GM21825 (cell line): Measurements from ENCODE around the gene THSD7A.

Source experiments
- ATAC-seq: cut with Tn5 transposase; IDR thresholded peaks from one replicate; pipeline ENCODE4 v1.9.1; 2021; ENCODE audit warnings: mild to moderate bottlenecking, moderate library complexity; ENCODE audit not compliant: unreplicated experiment

THSD7A gene

GRCh38 chr7:11709196-11709595, 122.8 kb downstream of the THSD7A start:
- no peak for ATAC-seq

- ATAC-seq = no peak
Observed at GRCh38 chr7:11707606-11708193, 124.3 kb downstream of the THSD7A start.

GRCh38 chr7:11706666-11707605, 125.1 kb downstream of the THSD7A start:
- ATAC-seq = no peak

DNA sequence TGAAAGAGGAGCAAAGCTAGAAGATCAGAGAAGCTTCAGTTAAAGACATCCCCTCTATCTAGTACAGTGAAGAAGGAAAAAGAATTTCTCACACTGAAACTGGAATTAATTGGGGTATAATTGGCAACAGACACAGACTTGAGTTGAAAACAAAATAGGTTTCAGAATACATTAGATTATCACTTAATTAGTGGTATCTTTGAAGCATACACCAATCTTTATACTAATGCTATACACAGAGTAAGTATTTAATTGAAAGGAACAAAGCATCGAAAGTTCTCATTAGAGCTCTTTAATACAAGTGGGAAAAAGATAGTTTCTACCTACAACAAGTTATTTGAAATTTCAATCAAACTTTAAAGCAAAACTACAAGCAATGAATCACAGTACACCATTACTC, 128.2 kb downstream of the THSD7A start:
- no peak for ATAC-seq

- ATAC-seq = no peak
Observed at GRCh38 chr7:11702938-11703337, 129.1 kb downstream of the THSD7A start.

DNA sequence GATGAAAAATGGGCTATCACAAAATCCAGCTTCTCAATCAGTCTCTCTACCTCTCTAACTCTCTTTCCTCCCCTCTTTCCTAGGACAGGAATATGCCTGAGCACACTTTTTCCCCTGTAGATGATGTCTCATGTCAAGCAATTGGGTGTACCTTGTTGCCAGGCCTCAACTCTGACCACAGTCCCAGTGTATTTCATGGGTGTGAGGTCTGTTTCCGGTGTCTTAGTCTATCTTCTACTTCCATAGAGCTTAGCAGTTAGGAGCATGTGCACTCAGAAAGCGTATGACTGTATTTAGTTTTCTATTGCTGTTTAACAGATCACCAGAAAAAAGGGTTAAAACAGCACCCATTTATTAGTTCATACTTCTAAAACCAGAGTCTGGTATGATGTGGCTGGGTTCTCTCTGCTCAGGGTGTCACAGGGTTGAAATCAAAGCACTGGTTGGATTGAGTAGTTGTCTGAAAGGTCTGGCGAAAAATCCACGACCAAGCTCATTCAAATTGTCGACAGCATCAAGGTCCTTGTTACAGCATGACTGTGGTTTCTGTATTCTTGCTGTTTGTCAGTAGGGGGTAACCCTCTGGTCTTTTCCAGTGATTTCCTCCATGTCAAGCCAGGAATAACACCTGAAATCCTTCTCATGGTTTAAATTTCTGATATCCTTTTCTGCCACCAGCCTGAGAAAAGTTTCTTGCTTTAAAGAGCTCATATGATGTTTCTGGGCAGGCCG, 130.0 kb downstream of the THSD7A start:
- no peak for ATAC-seq

GRCh38 chr7:11699666-11700065, 132.3 kb downstream of the THSD7A start:
- no peak for ATAC-seq

- no peak for ATAC-seq
Observed at GRCh38 chr7:11698384-11698871, 133.6 kb downstream of the THSD7A start.

DNA sequence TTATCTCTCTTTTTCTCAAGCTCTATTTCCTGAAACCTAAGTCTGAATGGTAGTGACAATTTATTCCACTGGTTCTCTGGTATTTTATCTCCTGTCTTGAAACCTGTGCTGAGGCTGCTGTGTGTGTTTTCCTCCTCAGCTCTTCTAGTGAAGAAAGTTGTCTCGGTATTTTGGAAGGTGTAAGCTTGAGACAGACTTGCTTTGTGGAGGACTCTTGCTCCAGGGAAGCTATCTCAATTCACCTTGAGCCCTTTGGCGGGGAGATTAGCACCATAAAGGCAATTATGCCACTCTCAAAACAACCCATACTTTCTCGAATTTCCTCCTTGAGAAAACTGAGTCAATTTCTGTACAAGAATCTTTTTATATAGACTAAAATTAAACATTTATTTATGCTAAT, 141.6 kb downstream of the THSD7A start:
- no peak for ATAC-seq

GRCh38 chr7:11689096-11689495, 142.9 kb downstream of the THSD7A start:
- no peak for ATAC-seq

GRCh38 chr7:11681461-11681860, 150.5 kb downstream of the THSD7A start:
- ATAC-seq = no peak

- no peak for ATAC-seq
Observed at GRCh38 chr7:11675163-11675562, 156.8 kb downstream of the THSD7A start.

DNA sequence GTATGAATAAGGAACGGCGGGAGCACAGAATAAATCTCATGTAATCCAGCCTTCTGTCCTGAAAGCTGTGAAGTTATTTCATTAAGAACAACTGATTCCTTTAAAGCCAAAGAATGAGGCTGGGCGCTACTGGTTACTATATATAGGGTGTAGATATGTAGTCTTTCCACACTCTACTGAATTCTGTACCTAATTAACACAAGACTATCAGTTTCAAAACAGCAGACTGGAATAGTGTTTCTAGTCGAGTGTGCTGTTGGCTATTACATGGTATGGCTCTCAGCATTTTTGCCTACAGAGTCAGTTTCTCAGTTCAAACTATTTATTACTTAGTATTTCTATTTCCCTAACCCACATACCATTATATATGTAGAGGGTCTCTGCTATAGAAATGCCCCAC, 163.3 kb downstream of the THSD7A start:
- ATAC-seq = no peak

- ATAC-seq = no peak
Observed at GRCh38 chr7:11667810-11668185, 164.2 kb downstream of the THSD7A start.

GRCh38 chr7:11667071-11667809, 164.8 kb downstream of the THSD7A start:
- no peak for ATAC-seq

DNA sequence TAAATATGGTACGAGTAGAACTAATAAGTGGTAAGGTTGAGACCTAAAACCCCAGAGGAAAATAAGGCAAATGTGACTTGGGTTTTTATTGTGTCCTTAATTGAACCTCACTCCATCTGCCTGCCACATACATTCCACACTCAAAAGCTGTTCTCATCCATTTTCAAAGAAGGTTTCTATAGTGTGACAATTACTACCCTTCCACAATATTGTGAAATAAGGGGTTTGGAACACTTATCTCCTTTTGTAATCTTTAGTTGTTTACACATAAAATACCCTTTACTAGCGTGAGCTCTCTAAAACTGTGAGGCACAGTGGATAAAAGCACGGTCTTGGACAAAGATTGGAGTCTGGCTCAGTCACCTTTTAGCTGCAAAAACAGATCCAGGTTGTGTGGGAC, 166.6 kb downstream of the THSD7A start:
- ATAC-seq = no peak

GRCh38 chr7:11655642-11656041, 176.4 kb downstream of the THSD7A start:
- no peak for ATAC-seq

- ATAC-seq = no peak
Observed at GRCh38 chr7:11655163-11655562, 176.8 kb downstream of the THSD7A start.

- ATAC-seq = no peak
Observed at GRCh38 chr7:11650500-11650899, 181.5 kb downstream of the THSD7A start.

DNA sequence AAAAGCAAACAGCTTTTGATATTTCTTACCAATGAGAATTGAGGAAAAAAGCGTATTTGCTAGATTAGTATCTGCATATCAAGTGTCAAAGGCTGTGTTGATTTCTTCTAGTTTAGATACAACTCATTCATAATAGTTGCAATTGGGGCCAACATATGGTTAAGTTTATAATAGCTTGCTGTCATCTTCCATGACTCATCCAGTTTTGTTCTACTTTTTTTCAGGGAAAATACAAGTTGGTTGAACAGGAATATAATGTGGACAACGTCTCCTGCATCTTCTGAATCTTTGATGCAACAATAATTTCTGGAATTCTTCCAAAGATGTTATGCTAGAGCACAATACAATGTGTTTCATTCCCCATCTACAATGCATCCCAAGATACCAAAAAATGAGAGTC, 182.0 kb downstream of the THSD7A start:
- no peak for ATAC-seq

DNA sequence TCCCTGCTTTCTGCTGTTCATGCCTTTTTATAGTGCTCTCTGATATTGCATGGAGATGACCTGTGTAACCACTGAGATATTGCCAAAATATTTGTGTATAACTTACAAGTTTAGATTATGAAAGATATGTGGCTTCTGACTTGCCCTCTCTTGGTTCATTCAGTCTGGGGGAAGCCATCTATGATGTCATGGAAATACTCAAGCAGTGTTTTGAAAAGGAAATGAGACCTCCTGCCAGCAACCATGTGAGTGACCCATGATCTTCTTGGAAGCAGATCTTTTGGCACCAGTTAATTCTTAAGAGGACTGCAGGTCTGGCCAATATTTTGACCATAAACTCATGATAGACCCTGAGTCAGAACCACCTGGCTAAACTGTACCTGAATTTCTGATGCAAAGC, 183.0 kb downstream of the THSD7A start:
- no peak for ATAC-seq
